Sigmoid colon (tissue), 4 donors: ENCODE measurements around the gene CKAP4.

ENCODE experiments used
- CTCF ChIP-seq, 4 experiments: fragments of 450-650 bp in 3 of 4; fragments of 200-600 bp in 1 of 4; IDR thresholded peaks; one replicate each; pipeline ENCODE4 v1.5.1; 2016 to 2019; ENCODE audit warnings: antibody characterized with exemption in 4 of 4, mild to moderate bottlenecking in 3 of 4, moderate library complexity in 2 of 4
- POLR2A ChIP-seq, 2 donors: fragments of 450-650 bp; IDR thresholded peaks; one replicate each; pipeline ENCODE4 v1.6.1; 2016; ENCODE audit warnings: antibody characterized with exemption in 2 of 2, mild to moderate bottlenecking in 2 of 2, moderate library complexity in 2 of 2
- POLR2AphosphoS5 ChIP-seq, 4 donors: sonication (generic); formaldehyde crosslinking; IDR thresholded peaks; one replicate each; pipeline ENCODE4 v1.6.1; 2017; ENCODE audit warnings: antibody characterized with exemption in 4 of 4

DNA sequence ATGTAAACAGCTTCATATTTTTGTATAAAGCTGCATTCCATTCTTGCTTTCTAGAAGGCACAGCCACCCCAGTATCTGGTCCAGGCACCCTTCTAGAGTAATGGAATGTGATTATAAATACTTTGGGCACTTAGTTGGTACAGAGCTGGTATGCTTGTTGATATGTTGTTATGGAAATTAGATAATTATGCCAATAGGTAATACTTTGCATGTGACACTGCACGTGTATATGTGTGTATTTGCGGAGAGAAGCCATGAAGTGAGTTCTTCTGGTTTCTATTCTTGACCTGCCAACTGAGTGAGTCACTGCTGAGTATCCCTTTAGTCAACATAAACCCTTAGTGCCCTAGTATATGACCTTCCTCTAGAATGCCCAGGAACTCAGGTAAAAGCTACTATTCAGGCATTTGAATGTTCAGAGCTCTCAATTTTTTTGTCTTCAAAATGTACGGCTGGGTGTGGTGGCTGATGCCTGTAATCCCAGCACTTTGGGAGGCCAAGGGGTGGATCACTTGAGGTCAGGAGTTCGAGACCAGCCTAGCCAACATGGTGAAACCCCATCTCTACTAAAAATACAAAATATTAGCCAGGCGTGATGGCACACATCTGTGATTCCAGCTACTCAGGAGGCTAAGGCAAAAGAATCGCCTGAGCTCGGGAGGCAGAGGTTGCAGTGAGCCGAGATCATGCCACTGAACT, 48.5 kb upstream of the CKAP4 start:
- TF ChIP-seq POLR2AphosphoS5 (IDR thresholded peaks at IDR 0.05) (no peak), POLR2A (IDR thresholded peaks at IDR 0.05) (no peak), CTCF (IDR thresholded peaks at IDR 0.05) (no peak)
